Adrenal gland (tissue), 5 donors: Measurements from ENCODE around the gene EDEM1.

ENCODE experiments used
- CTCF ChIP-seq, 6 experiments: fragments of 450-650 bp in 4 of 6; fragments of 200-600 bp in 2 of 6; sonication (generic) in 1 of 6; IDR thresholded peaks; 1 replicate in 5 of 6; 2 replicates in 1 of 6; pipeline versions ENCODE4 v1.5.1 to v1.8.0; 2016 to 2021; ENCODE audit warnings: antibody characterized with exemption in 6 of 6, mild to moderate bottlenecking in 2 of 6, moderate library complexity in 1 of 6
- POLR2A ChIP-seq, 2 donors: fragments of 450-650 bp; IDR thresholded peaks; one replicate each; pipeline ENCODE4 v1.6.1; 2017; ENCODE audit warnings: antibody characterized with exemption in 2 of 2, mild to moderate bottlenecking in 2 of 2, moderate library complexity in 1 of 2
- donor health status: DM: no; HTN: no; CAD: no.

- TF ChIP-seq POLR2A (IDR thresholded peaks at IDR 0.05) (no peak), CTCF (IDR thresholded peaks at IDR 0.05) (no peak)
Measured at GRCh38 chr3:5187920-5188418, 462 bp downstream of the EDEM1 start.
